HG02981 (cell line): ENCODE results near the gene RBM25.
"Not testable (repeated sequence)": the region's sequence is repeated elsewhere in the genome, so short reads cannot be mapped to it uniquely, and the experiment has no call there.

ENCODE experiments used
- ATAC-seq: cut with Tn5 transposase; IDR thresholded peaks from one replicate; pipeline ENCODE4 v1.9.1; 2021; ENCODE audit warnings: mild to moderate bottlenecking, moderate library complexity; ENCODE audit not compliant: unreplicated experiment

Gene RBM25

GRCh38 chr14:73168274-73168673, 109.9 kb downstream of the RBM25 start:
- ATAC-seq: no peak

- no peak for ATAC-seq
Observed at GRCh38 chr14:73168691-73169090, 110.4 kb downstream of the RBM25 start.

GRCh38 chr14:73169855-73170254, 111.5 kb downstream of the RBM25 start:
- not testable (repeated sequence) for ATAC-seq

- no peak for ATAC-seq
Observed at GRCh38 chr14:73170686-73171085, 112.4 kb downstream of the RBM25 start.

GRCh38 chr14:73172500-73172899, 114.2 kb downstream of the RBM25 start:
- no peak for ATAC-seq

GRCh38 chr14:73173092-73173735, 114.9 kb downstream of the RBM25 start:
- no peak for ATAC-seq
